GM19452 (cell line): Measurements from ENCODE around the gene GRIN1.

Experiments
- ATAC-seq: cut with Tn5 transposase; IDR thresholded peaks from one replicate; pipeline ENCODE4 v1.9.1; 2021; ENCODE audit not compliant: unreplicated experiment

GRIN1 gene

DNA sequence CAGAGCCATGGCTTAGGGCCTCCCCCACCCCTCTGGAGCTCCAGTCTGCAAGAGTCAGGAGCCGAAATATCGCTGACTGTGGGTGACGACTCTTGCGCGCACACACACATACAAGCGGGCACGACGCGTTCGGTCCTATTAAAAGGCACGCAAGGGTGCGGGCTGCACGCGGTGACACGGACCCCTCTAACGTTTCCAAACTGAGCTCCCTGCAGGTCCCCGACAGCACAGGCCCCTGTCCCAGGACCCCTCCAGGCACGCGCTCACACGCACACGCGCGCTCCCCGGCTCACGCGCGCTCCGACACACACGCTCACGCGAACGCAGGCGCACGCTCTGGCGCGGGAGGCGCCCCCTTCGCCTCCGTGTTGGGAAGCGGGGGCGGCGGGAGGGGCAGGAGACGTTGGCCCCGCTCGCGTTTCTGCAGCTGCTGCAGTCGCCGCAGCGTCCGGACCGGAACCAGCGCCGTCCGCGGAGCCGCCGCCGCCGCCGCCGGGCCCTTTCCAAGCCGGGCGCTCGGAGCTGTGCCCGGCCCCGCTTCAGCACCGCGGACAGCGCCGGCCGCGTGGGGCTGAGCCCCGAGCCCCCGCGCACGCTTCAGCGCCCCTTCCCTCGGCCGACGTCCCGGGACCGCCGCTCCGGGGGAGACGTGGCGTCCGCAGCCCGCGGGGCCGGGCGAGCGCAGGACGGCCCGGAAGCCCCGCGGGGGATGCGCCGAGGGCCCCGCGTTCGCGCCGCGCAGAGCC lies at the start of gene GRIN1:
Gene GRIN1, plus strand, starts transcription at position 433 of the 746 bp plus-strand sequence. CDS start 333 bp downstream, outside the sequence.
- no peak for ATAC-seq

GRCh38 chr9:137089232-137089947 lies 49.6 kb upstream of the GRIN1 start:
- no peak for ATAC-seq

GRCh38 chr9:137095664-137096517 lies 43.1 kb upstream of the GRIN1 start:
- peak; percentile 61 for ATAC-seq

GRCh38 chr9:137096785-137097546 lies 42.0 kb upstream of the GRIN1 start:
- no peak for ATAC-seq

- no peak for ATAC-seq
Measured at GRCh38 chr9:137097761-137098462, 41.0 kb upstream of the GRIN1 start.

DNA sequence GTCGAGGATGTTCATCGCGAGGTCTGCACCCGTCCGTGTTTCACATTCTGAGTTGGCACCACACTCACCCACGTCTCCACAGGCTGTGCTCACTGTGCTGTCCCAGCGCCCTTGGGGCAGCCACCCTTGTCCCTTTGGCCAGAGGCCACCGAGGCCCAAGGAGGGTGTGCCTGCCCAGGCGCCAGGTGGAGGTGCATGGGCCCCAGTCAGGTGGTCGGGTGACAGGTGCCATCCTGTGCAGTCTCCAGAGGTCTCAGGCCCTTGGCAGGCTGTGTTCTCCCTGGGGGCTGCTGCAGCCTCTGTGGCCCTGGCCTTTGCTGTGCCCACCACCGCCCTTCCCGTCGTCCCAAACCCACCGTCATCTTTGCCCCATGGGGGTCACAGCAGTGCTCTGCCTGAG lies 39.7 kb upstream of the GRIN1 start:
- no peak for ATAC-seq

DNA sequence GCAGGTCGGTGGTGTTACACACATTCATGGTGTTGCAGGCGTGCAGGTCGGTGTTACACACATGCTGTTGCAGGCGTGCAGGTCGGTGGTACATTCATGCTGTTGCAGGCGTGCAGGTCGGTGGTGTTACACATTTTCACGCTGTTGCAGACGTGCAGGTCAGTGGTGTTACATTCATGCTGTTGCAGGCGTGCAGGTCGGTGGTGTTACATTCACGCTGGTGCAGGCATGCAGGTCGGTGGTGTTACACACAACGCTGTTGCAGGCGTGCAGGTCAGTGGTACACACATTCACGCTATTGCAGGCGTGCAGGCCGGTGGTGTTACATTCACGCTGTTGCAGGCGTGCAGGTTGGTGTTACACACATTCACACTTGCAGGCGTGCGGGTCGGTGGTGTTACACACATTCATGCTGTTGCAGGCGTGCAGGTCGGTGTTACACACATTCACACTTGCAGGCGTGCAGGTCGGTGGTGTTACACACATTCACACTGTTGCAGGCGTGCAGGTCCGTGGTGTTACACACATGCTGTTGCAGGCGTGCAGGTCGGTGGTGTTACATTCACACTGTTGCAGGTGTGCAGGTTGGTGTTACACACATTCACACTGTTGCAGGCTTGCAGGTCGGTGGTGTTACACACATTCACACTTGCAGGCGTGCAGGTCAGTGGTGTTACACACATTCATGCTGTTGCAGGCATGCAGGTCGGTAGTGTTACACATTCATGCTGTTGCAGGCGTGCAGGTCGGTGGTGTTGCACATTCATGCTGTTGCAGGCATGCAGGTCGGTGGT lies 35.6 kb upstream of the GRIN1 start:
- no peak for ATAC-seq

DNA sequence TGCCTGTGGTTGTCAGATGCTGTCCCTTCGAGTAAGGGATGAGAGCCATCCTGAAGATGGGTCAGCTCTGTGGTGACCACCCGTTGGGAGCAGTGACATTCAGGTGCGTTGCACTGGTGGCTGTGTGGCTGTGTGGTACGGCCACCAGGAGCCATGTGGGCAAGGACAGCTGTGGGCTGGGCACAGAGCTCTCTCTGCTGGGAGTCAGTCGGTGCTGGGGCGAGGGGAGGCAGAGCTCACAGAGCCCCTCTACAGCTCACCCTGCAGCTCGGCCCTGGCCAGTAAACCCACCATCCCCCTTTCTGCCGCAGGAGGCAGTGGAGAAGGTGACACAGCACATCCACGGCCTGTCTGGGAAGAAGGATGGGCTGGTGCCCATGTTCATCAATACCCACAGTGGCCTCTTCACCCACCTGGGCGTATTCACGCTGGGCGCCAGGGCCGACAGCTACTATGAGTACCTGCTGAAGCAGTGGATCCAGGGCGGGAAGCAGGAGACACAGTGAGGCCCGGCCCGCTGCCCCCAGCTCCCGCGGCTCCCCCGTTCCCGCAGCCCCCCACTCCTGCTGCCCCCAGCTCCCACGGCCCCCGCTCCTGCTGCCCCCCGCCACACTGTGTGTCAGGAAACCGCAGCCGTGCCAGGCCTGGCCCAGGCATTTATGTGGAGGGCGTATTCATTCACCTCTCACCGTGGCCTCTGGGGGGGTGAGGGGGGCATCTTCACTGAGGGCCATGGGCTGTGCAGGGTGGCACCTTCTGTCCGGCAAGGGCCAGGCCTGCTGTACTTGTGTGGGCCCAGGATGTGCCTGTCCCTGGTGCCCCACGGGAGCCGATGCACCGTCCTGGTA lies 32.9 kb upstream of the GRIN1 start:
- no peak for ATAC-seq

DNA sequence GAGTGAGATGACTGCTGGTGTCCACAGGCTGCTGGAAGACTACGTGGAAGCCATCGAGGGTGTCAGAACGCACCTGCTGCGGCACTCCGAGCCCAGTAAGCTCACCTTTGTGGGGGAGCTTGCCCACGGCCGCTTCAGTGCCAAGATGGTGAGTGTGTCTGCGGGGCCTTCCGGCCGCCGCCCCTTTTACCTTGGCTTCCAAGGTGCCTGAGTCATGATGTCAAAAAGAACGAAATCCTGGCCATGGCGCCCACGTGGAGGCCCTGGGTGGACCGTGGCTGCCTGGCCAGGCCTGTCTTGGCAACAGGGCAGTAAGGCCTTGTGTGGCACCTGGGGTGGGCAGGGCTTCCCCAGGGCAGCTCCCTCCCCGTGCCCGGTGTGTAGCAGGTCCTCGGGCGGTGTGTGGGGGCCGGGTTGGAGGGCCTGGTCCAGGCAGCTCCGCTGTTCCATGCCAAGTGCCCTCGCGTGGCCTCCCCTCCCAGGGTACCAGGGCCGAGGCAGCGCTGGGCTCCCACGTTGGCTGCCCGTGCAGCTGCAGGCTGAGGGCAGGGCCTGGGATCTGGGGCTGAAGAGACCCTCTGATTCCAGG lies 32.2 kb upstream of the GRIN1 start:
- ATAC-seq: no peak

DNA sequence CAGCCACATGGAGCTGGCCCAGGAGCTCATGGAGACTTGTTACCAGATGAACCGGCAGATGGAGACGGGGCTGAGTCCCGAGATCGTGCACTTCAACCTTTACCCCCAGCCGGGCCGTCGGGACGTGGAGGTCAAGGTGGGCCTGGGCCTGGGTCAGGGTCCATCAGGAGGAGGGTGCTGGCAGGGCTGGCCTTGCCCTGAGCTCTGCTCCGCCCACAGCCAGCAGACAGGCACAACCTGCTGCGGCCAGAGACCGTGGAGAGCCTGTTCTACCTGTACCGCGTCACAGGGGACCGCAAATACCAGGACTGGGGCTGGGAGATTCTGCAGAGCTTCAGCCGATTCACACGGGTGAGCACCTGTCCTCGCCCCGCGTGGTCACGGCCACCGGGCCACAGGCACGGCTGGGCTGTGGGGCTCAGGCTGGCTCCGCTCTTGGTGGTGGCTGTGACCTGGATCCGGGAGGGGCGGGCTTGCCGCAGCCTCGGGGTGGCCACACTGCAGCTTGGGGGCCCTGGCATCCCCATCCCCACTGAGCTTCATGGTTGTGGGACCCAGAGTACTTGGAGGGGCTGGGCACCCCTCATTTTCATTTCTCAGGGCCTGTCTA lies 31.5 kb upstream of the GRIN1 start:
- no peak for ATAC-seq

- no peak for ATAC-seq
Measured at GRCh38 chr9:137107982-137108381, 31.0 kb upstream of the GRIN1 start.

- no peak for ATAC-seq
Measured at GRCh38 chr9:137108608-137109249, 30.2 kb upstream of the GRIN1 start.

- no peak for ATAC-seq
Measured at GRCh38 chr9:137109250-137110146, 29.5 kb upstream of the GRIN1 start.

- no peak for ATAC-seq
Measured at GRCh38 chr9:137110147-137110910, 28.6 kb upstream of the GRIN1 start.
